GM18858 (cell line): Measurements from ENCODE around the gene PADI4.

ENCODE experiments used
- ATAC-seq: cut with Tn5 transposase; IDR thresholded peaks from one replicate; pipeline ENCODE4 v1.9.1; 2021; ENCODE audit not compliant: unreplicated experiment

The PADI4 gene

DNA sequence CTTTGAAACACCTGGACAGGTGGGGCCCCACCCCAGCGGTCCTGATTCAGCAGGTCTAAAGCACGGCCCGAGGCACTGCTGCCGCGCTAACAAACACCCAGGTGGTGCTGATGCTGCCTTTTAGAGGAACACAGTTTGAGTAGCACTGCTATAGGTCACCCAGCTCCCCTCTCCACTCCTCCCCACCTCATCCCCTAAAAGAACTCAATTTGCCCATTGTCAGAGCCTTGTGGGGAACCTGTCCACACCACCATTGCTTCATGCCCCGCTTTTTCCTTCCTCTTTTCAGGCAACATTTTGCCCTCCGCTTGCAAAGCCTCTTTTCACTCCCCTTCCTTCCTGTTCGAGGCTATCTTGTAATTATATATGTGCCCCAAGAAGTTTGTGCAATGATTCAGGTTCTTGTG is 26.2 kb upstream of the PADI4 start:
- ATAC-seq: no peak

- no peak for ATAC-seq
These were observed 25.2 kb upstream of the PADI4 start for GRCh38 chr1:17282836-17283235.

GRCh38 chr1:17286646-17287045 is 21.4 kb upstream of the PADI4 start:
- ATAC-seq: no peak

DNA sequence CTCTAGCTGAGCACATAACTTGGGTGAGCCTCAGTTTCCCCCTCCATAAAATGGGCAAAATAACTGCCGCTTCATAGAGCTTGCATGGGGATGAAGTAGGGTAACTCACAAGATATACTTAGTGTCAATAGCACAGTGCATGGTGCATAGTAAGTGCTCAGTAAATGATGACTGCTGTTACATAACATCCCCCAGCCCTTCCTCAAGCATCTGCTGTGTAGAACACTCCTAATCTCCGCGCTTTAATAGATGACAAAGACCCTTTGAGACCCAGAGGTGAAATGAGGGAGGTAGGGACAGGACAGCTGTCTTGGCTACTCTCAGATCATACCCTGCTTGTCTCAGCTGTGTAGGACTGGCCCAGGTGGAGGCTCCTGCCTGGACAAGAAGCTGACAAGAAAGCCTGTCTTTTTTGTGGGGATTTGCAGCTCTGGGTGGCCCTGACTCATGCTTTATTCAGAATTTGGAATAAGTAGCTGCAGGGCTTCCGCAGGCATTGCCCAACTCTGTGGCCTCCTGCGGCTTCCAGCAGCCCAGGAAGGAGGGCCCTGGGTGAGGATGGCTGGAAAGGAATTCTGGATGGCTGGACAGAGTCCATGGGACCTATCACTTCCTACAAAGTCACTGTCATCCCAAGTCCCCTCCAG is 20.7 kb upstream of the PADI4 start:
- ATAC-seq: no peak

DNA sequence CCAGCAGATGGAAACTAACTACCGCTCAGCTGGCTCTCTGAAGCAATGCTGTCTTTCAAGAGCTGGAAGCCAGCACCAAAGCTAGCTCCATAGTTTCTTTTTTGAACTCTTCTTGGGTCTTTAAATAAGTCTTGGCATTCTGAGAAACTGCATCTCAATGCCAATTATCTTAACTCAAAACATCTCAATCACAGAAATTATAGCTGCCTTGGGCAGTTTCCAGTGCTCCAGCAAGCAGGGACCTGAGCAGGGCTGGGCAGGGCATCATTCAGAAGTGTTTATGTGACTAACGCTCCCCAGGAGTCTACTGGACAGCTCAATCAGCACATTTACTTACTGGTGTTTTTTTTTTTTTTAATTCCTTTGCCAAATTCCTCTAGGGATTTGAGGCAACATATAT is 18.3 kb upstream of the PADI4 start:
- ATAC-seq: no peak

GRCh38 chr1:17290553-17290952 is 17.4 kb upstream of the PADI4 start:
- no peak for ATAC-seq

- ATAC-seq: no peak
These were observed 15.5 kb upstream of the PADI4 start for GRCh38 chr1:17292299-17293160.

DNA sequence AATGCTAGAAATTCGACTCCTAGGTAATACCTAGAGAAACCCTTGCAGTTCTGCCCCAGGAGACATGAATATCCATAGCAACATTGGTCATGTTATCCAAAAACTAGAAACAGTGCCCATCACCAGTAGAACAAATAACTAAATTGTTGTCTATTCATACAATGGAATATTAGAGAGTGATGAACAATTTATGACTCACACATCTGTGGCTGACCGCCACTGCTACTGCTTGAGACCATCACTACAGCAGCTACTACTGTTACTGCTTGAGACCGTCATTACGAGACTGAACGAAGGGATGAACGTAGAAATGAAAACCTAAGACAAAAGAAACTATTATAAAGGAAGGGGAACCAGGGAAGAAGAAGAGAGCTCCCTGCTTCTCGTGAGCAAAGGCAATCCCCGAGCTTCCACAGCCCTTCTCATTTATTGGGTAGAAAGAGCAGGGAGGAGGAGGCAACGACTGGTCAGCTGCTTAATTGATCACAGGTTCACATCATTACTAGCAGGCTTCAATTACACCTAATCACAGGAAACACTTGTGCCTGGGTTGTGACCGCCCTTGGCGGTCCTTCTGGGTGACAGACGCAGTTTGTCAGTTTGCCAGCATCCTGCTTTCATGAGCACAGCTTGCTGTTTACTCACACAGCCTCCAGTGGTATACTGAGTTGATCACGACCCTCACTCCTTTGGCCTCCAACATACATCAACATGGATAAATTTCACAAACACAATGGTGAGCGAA is 14.1 kb upstream of the PADI4 start:
- no peak for ATAC-seq

GRCh38 chr1:17295292-17295691 is 12.7 kb upstream of the PADI4 start:
- no peak for ATAC-seq

DNA sequence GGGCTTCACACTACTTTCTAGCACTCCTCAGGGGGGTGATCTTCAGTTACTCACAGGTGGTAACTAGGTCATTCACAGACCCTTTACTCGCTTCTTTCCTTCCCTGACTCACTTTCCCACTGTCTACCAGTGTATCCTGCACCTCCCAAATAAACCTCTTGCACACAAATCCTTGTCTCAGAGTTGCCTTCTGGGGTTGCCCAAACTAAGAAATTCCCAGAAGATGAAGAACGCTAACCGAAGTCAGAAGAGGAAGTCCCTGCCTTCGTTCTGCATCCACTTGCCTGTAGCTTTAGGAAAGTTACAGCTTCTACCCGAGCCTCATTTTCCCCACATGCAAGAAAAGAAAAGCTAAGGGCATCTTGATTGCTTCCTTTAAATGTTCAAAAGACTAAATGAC is 11.9 kb upstream of the PADI4 start:
- ATAC-seq: no peak

- ATAC-seq: no peak
These were observed 10.0 kb upstream of the PADI4 start for GRCh38 chr1:17297991-17298390.

DNA sequence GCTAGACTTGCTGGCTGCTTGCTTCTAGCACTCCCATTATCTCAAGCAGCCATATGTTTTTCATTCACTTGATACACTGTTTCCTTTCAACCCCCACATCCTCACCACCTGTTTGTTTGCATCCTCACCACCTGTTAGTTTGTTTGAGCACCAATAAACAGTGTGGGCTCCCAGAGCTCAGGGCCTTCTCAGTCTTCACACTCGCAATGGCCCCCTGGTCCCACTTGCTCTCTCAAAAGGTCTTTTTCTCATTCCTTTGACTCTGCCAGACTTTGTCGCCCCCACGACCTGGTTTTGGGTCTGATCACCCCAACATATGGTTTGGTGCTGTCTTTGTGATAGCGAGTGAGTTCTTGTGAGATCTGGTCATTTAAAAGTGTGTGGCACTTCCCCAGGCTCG is 6.2 kb upstream of the PADI4 start:
- ATAC-seq: no peak

DNA sequence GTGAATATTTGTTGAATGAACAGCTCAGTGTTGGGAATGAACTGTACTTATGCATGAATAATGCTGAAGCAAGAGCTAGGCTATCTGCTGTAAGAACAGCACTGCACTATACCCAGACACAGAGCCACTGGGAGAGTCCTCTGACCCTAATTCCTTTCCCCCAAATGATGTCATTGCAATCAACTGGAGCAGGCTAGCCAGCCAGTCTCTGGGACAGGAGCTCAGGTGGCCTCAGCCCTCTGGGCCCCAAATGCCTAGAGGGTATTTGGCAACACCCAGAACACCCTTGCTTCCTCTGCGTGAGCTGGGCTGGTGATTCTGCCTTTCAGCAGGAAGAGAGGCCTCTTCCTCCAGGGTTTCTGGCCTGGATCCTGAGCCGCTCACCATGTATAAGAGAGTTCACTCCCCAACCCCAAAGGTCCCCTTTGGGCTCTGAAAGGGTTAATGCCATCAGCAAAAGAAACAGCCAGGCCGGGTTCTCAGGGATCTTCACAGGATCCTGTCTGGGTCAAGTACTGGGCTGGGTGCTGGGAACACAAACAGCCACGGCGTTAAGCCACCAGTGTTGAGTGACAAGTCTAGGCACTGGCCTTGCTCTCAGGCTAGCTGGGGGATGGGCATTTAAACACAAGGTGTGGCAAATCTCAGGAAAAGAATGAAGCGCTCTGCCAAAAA is 3.7 kb upstream of the PADI4 start:
- ATAC-seq: no peak

- ATAC-seq: no peak
These were observed 3.2 kb upstream of the PADI4 start for GRCh38 chr1:17304826-17305175.

GRCh38 chr1:17305576-17306095 is 2.4 kb upstream of the PADI4 start:
- no peak for ATAC-seq

DNA sequence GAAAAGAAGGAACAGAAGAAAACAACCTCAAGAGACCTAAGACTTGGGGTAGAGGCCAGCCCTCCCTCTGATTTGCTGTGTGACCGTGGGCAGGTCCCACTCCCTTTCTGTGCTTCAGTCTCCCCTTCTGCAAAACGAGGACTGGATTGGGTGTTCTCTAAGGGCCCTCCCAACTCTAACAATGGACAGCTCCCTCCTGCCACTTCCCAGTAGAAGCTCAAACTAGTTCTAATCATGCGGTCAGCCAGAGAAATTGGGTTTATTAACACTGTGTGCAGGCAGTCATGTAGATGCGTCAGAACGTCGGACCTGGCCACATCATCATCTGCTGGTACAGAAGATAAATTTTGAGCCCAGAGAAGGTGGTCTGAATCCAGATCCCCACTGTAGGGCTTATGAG is 1.6 kb upstream of the PADI4 start:
- ATAC-seq: no peak

GRCh38 chr1:17306921-17307320 is 1.1 kb upstream of the PADI4 start:
- ATAC-seq: no peak

GRCh38 chr1:17307329-17307728 is 668 bp upstream of the PADI4 start:
- ATAC-seq: no peak

DNA sequence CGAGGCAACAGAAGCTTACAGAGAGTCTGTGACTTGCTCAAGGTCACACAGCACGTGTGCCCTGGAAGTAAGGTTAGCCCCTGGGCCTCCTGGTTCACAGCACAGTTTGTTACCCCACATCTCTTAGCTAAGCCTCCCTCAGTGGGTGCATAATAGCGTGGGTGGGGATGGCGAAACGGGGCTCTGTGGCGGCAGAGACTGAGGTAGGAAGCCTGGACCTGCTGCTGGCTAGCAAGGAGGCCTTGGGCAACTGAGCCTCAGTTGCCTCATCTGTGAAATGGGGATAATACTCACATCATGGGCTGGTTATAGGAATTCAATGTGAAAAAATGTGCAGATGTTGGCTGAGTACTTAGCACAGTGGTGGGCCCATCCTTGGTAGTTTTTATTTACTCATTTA is 596 bp downstream of the PADI4 start:
- no peak for ATAC-seq

- ATAC-seq: no peak
These were observed 1.6 kb downstream of the PADI4 start for GRCh38 chr1:17309426-17310067.
